Measurements from ENCODE around the gene TOM1L2.

GRCh38 chr17:17983376-17983775 is 11.2 kb upstream of the TOM1L2 start:
- TF ChIP-seq, protein P1, sequence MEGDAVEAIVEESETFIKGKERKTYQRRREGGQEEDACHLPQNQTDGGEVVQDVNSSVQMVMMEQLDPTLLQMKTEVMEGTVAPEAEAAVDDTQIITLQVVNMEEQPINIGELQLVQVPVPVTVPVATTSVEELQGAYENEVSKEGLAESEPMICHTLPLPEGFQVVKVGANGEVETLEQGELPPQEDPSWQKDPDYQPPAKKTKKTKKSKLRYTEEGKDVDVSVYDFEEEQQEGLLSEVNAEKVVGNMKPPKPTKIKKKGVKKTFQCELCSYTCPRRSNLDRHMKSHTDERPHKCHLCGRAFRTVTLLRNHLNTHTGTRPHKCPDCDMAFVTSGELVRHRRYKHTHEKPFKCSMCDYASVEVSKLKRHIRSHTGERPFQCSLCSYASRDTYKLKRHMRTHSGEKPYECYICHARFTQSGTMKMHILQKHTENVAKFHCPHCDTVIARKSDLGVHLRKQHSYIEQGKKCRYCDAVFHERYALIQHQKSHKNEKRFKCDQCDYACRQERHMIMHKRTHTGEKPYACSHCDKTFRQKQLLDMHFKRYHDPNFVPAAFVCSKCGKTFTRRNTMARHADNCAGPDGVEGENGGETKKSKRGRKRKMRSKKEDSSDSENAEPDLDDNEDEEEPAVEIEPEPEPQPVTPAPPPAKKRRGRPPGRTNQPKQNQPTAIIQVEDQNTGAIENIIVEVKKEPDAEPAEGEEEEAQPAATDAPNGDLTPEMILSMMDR (IDR thresholded peaks at IDR 0.05), result no peak
- no peak for TF ChIP-seq POLR2AphosphoS5 (IDR thresholded peaks at IDR 0.05; ENCODE audit: insufficient read depth in 1 of 2, low read depth in 1 of 2)
